Measurements from ENCODE around the gene OSBPL3.

Gene OSBPL3

GRCh38 chr7:24980534-24981170 lies 674 bp upstream of the OSBPL3 start:
- DNase-seq (ENCODE audit: low spot score) = no peak

GRCh38 chr7:24979470-24979862 lies 512 bp downstream of the OSBPL3 start:
- no peak for DNase-seq (ENCODE audit: low spot score)

- no peak for DNase-seq (ENCODE audit: low spot score)
Measured at GRCh38 chr7:24978843-24979469, 1.0 kb downstream of the OSBPL3 start.

- no peak for DNase-seq (ENCODE audit: low spot score)
Measured at GRCh38 chr7:24975644-24976260, 4.2 kb downstream of the OSBPL3 start.

- DNase-seq (ENCODE audit: low spot score) = no peak
Measured at GRCh38 chr7:24975172-24975571, 4.8 kb downstream of the OSBPL3 start.

- no peak for DNase-seq (ENCODE audit: low spot score)
Measured at GRCh38 chr7:24974026-24974832, 5.7 kb downstream of the OSBPL3 start.

GRCh38 chr7:24972991-24973390 lies 7.0 kb downstream of the OSBPL3 start:
- no peak for DNase-seq (ENCODE audit: low spot score)

GRCh38 chr7:24972166-24972477 lies 7.9 kb downstream of the OSBPL3 start:
- DNase-seq (ENCODE audit: low spot score) = no peak

- DNase-seq (ENCODE audit: low spot score) = no peak
Measured at GRCh38 chr7:24971333-24972165, 8.4 kb downstream of the OSBPL3 start.

- no peak for DNase-seq (ENCODE audit: low spot score)
Measured at GRCh38 chr7:24970676-24971075, 9.3 kb downstream of the OSBPL3 start.

- DNase-seq (ENCODE audit: low spot score) = no peak
Measured at GRCh38 chr7:24968165-24968564, 11.8 kb downstream of the OSBPL3 start.

GRCh38 chr7:24967696-24968095 lies 12.3 kb downstream of the OSBPL3 start:
- no peak for DNase-seq (ENCODE audit: low spot score)

- DNase-seq (ENCODE audit: low spot score) = no peak
Measured at GRCh38 chr7:24966802-24967201, 13.2 kb downstream of the OSBPL3 start.

- no peak for DNase-seq (ENCODE audit: low spot score)
Measured at GRCh38 chr7:24965831-24966708, 13.9 kb downstream of the OSBPL3 start.

GRCh38 chr7:24964191-24964590 lies 15.8 kb downstream of the OSBPL3 start:
- no peak for DNase-seq (ENCODE audit: low spot score)

GRCh38 chr7:24963218-24963617 lies 16.8 kb downstream of the OSBPL3 start:
- peak; percentile 86 for DNase-seq (ENCODE audit: low spot score)

- DNase-seq (ENCODE audit: low spot score) = no peak
Measured at GRCh38 chr7:24962418-24962962, 17.5 kb downstream of the OSBPL3 start.

- no peak for DNase-seq (ENCODE audit: low spot score)
Measured at GRCh38 chr7:24959735-24960485, 20.1 kb downstream of the OSBPL3 start.

GRCh38 chr7:24958399-24958798 lies 21.6 kb downstream of the OSBPL3 start:
- no peak for DNase-seq (ENCODE audit: low spot score)

GRCh38 chr7:24956021-24956420 lies 24.0 kb downstream of the OSBPL3 start:
- no peak for DNase-seq (ENCODE audit: low spot score)
